PFSK-1 (cell line): ENCODE results near the gene MAP4.

ENCODE experiments used
- POLR2AphosphoS5 ChIP-seq: IDR thresholded peaks from 2 replicates; pipeline ENCODE4 v1.6.1; 2012; ENCODE audit warnings: low read depth, mild to moderate bottlenecking, control low read depth, low read length, moderate library complexity
- SIN3A ChIP-seq: IDR thresholded peaks from 2 replicates; pipeline ENCODE4 v1.6.1; 2012; ENCODE audit warnings: mild to moderate bottlenecking, low read length, moderate library complexity, borderline replicate concordance; ENCODE audit not compliant: insufficient read depth
- TF ChIP-seq, protein P1 (sequence below), 2 experiments: IDR thresholded peaks; 2 replicates each; pipeline versions ENCODE4 v1.6.1 to v1.8.0; 2011 to 2012; ENCODE audit warnings: low read depth in 2 of 2, low read length in 2 of 2, control low read depth in 1 of 2, inconsistent platforms in 1 of 2, mild to moderate bottlenecking in 1 of 2, moderate library complexity in 1 of 2; ENCODE audit not compliant: insufficient read depth in 1 of 2

- TF ChIP-seq POLR2AphosphoS5 (no peak), SIN3A (no peak)
- TF ChIP-seq, protein P1, sequence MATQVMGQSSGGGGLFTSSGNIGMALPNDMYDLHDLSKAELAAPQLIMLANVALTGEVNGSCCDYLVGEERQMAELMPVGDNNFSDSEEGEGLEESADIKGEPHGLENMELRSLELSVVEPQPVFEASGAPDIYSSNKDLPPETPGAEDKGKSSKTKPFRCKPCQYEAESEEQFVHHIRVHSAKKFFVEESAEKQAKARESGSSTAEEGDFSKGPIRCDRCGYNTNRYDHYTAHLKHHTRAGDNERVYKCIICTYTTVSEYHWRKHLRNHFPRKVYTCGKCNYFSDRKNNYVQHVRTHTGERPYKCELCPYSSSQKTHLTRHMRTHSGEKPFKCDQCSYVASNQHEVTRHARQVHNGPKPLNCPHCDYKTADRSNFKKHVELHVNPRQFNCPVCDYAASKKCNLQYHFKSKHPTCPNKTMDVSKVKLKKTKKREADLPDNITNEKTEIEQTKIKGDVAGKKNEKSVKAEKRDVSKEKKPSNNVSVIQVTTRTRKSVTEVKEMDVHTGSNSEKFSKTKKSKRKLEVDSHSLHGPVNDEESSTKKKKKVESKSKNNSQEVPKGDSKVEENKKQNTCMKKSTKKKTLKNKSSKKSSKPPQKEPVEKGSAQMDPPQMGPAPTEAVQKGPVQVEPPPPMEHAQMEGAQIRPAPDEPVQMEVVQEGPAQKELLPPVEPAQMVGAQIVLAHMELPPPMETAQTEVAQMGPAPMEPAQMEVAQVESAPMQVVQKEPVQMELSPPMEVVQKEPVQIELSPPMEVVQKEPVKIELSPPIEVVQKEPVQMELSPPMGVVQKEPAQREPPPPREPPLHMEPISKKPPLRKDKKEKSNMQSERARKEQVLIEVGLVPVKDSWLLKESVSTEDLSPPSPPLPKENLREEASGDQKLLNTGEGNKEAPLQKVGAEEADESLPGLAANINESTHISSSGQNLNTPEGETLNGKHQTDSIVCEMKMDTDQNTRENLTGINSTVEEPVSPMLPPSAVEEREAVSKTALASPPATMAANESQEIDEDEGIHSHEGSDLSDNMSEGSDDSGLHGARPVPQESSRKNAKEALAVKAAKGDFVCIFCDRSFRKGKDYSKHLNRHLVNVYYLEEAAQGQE (IDR thresholded peaks at IDR 0.05; ENCODE audit: insufficient read depth in 1 of 2, low read depth in 2 of 2, low read length in 2 of 2) = no peak
Observed at GRCh38 chr3:47849699-47850563, 166.3 kb downstream of the MAP4 start.
